HG03439 (cell line): ENCODE results near the gene SLC6A11.

ENCODE experiments used
- ATAC-seq: cut with Tn5 transposase; IDR thresholded peaks from one replicate; pipeline ENCODE4 v1.9.1; 2021; ENCODE audit warnings: mild to moderate bottlenecking, moderate library complexity; ENCODE audit not compliant: unreplicated experiment

Gene SLC6A11

GRCh38 chr3:10928407-10928960 is 112.5 kb downstream of the SLC6A11 start:
- ATAC-seq: no peak

GRCh38 chr3:10928961-10929471 is 113.0 kb downstream of the SLC6A11 start:
- no peak for ATAC-seq

- no peak for ATAC-seq
Observed at GRCh38 chr3:10929978-10930665, 114.1 kb downstream of the SLC6A11 start.

GRCh38 chr3:10930666-10931040 is 114.6 kb downstream of the SLC6A11 start:
- ATAC-seq: no peak

GRCh38 chr3:10932596-10932995 is 116.6 kb downstream of the SLC6A11 start:
- no peak for ATAC-seq

GRCh38 chr3:10933021-10933420 is 117.0 kb downstream of the SLC6A11 start:
- ATAC-seq: no peak

- ATAC-seq: no peak
Observed at GRCh38 chr3:10933470-10933804, 117.4 kb downstream of the SLC6A11 start.

- ATAC-seq: no peak
Observed at GRCh38 chr3:10933805-10934481, 117.9 kb downstream of the SLC6A11 start.

GRCh38 chr3:10935028-10935427 is 119.0 kb downstream of the SLC6A11 start:
- no peak for ATAC-seq

GRCh38 chr3:10935846-10936631 is 120.0 kb downstream of the SLC6A11 start:
- ATAC-seq: no peak

- no peak for ATAC-seq
Observed at GRCh38 chr3:10936686-10937085, 120.7 kb downstream of the SLC6A11 start.

GRCh38 chr3:10937141-10937825 is 121.3 kb downstream of the SLC6A11 start:
- no peak for ATAC-seq

- no peak for ATAC-seq
Observed at GRCh38 chr3:10939556-10939955, 123.5 kb downstream of the SLC6A11 start.

- ATAC-seq: no peak
Observed at GRCh38 chr3:10940106-10940505, 124.1 kb downstream of the SLC6A11 start.

- no peak for ATAC-seq
Observed at GRCh38 chr3:10941972-10942371, 125.9 kb downstream of the SLC6A11 start.

- no peak for ATAC-seq
Observed at GRCh38 chr3:10942690-10943205, 126.7 kb downstream of the SLC6A11 start.

- no peak for ATAC-seq
Observed at GRCh38 chr3:10944866-10945265, 128.8 kb downstream of the SLC6A11 start.

GRCh38 chr3:10945683-10946287 is 129.8 kb downstream of the SLC6A11 start:
- ATAC-seq: no peak

GRCh38 chr3:10946526-10946925 is 130.5 kb downstream of the SLC6A11 start:
- no peak for ATAC-seq

- no peak for ATAC-seq
Observed at GRCh38 chr3:10948326-10948725, 132.3 kb downstream of the SLC6A11 start.
